K562 (cell line): Measurements from ENCODE around the gene GCN1. TPM values are rescaled to one million over a fixed set of nuclear protein-coding genes. Genes with fewer than 3 reads are reported as not detected.

ENCODE experiments used
- ARID2 ChIP-seq: fragments of 450-650 bp; IDR thresholded peaks from 2 replicates; pipeline ENCODE4 v1.6.1; 2017; ENCODE audit warnings: antibody characterized with exemption, mild to moderate bottlenecking
- CBX2 ChIP-seq: fragments of 200-600 bp; sonication (generic); IDR thresholded peaks from one replicate; pipeline ENCODE4 v1.6.1; 2012; ENCODE audit warnings: mild to moderate bottlenecking, low read length, inconsistent platforms; ENCODE audit not compliant: insufficient read depth, poor library complexity, severe bottlenecking
- DACH1 ChIP-seq: fragments of 450-650 bp; IDR thresholded peaks from 2 replicates; pipeline ENCODE4 v1.6.1; 2018; ENCODE audit not compliant: partially characterized antibody
- ESRRA ChIP-seq: fragments of 450-650 bp; IDR thresholded peaks from 2 replicates; pipeline ENCODE4 v1.6.1; 2014; ENCODE audit warnings: low read depth, mild to moderate bottlenecking, moderate library complexity, borderline replicate concordance
- HIVEP1 ChIP-seq: fragments of 250-450 bp; sonication (Bioruptor Pico); IDR thresholded peaks from 2 replicates; pipeline ENCODE4 v1.4.0; 2020; ENCODE audit warnings: mild to moderate bottlenecking
- L3MBTL2 ChIP-seq: fragments of 450-650 bp; IDR thresholded peaks from 2 replicates; pipeline ENCODE4 v1.6.1; 2016; ENCODE audit warnings: mild to moderate bottlenecking, moderate library complexity
- MAZ ChIP-seq, 2 experiments: fragments of 450-650 bp in 1 of 2; sonication (generic) in 1 of 2; formaldehyde crosslinking; IDR thresholded peaks in 1 of 2; conservative IDR thresholded peaks in 1 of 2; 2 replicates each; pipeline versions ENCODE4 v1.4.0 to v1.5.0; 2020; ENCODE audit warnings: mild to moderate bottlenecking in 1 of 2, missing genetic modification reagents in 1 of 2
- NFIC ChIP-seq: fragments of 450-650 bp; IDR thresholded peaks from 2 replicates; pipeline ENCODE4 v1.6.1; 2017; ENCODE audit warnings: mild to moderate bottlenecking, inconsistent platforms
- NR2C2 ChIP-seq, 2 experiments: fragments of 200-800 bp in 1 of 2; sonication (Bioruptor generic) in 1 of 2; sonication (generic) in 1 of 2; formaldehyde crosslinking in 1 of 2; IDR thresholded peaks; 2 replicates each; pipeline versions ENCODE4 v1.6.1 to v1.8.0; 2016 to 2022; ENCODE audit warnings: mild to moderate bottlenecking in 1 of 2, missing compliant biosample characterization in 1 of 2, missing genetic modification characterization in 1 of 2, missing genetic modification reagents in 1 of 2
- SMARCA4 ChIP-seq: fragments of 450-650 bp; IDR thresholded peaks from 2 replicates; pipeline ENCODE4 v1.6.1; 2016
- TCF3 ChIP-seq: sonication (generic); formaldehyde crosslinking; IDR thresholded peaks from 2 replicates; pipeline ENCODE4 v1.4.0; 2020; ENCODE audit warnings: mild to moderate bottlenecking, missing genetic modification reagents
- ZNF212 ChIP-seq: fragments of 450-650 bp; formaldehyde crosslinking; IDR thresholded peaks from 2 replicates; pipeline ENCODE4 v1.4.0; 2020; ENCODE audit warnings: mild to moderate bottlenecking
- ZNF41 ChIP-seq: fragments of 250-450 bp; sonication (Bioruptor Pico); conservative IDR thresholded peaks from 2 replicates; pipeline ENCODE4 v1.4.0; 2020; ENCODE audit warnings: mild to moderate bottlenecking
- polyA plus RNA-seq, 8 experiments: library from polyadenylated mRNA; depleted of rRNA in 4 of 8; stranded (reverse) in 5 of 8; unstranded in 3 of 8; fragments of >200 nt; fragmentation: Nextera tagmentation in 2 of 8; fragmentation: Illumina TruSeq in 1 of 8; extraction: Ambion mirVana in 2 of 8; extraction: Trizol in 1 of 8; gene quantifications; 2 replicates each; pipeline versions ENCODE4 v1.2.1 to v1.2.3, GENCODE V29; 2011 to 2014; ENCODE audit warnings: inconsistent platforms in 1 of 8, missing spikeins in 1 of 8
- total RNA-seq, 7 experiments: library from RNA; depleted of rRNA in 6 of 7; stranded (reverse); fragments of >200 nt in 6 of 7; fragmentation: Illumina TruSeq in 2 of 7; extraction: Trizol in 2 of 7; gene quantifications; 2 replicates each; pipeline versions ENCODE4 v1.2.1 to v1.2.3, GENCODE V29; 2011 to 2021; ENCODE audit warnings: low replicate concordance in 1 of 7
- TF ChIP-seq, protein P1 (sequence below): fragments of 200-800 bp; sonication (Bioruptor generic); IDR thresholded peaks from 2 replicates; pipeline ENCODE4 v1.6.1; 2017; ENCODE audit warnings: missing genetic modification characterization, missing compliant biosample characterization
- TF ChIP-seq, protein P2 (sequence below): fragments of 450-650 bp; IDR thresholded peaks from 2 replicates; pipeline ENCODE4 v1.6.1; 2016
- TF ChIP-seq, protein P3 (sequence below), 2 experiments: IDR thresholded peaks; 2 replicates each; pipeline ENCODE4 v1.6.1; 2012; ENCODE audit warnings: improper control_type of control experiment in 2 of 2, low read depth in 2 of 2, low read length in 2 of 2, borderline replicate concordance in 1 of 2
- TF ChIP-seq, protein P4 (sequence below), 2 experiments: fragments of 200-800 bp in 1 of 2; sonication (Bioruptor generic) in 1 of 2; sonication (generic) in 1 of 2; formaldehyde crosslinking in 1 of 2; IDR thresholded peaks in 1 of 2; conservative IDR thresholded peaks in 1 of 2; 2 replicates each; pipeline versions ENCODE4 v1.5.0 to v1.6.1; 2016 to 2020; ENCODE audit warnings: missing compliant biosample characterization in 1 of 2, missing genetic modification characterization in 1 of 2, missing genetic modification reagents in 1 of 2
- TF ChIP-seq, protein P5 (sequence below): fragments of 450-650 bp; formaldehyde crosslinking; IDR thresholded peaks from 2 replicates; pipeline ENCODE4 v1.4.0; 2020; ENCODE audit warnings: mild to moderate bottlenecking, mixed read lengths

Gene GCN1
- total and polyA plus RNA-seq, 9 of the 15 experiments (the other 6 are each of a cell fraction or from before 2014, with no cell fraction given) = 11.9 to 190 (median 51.7) TPM

DNA sequence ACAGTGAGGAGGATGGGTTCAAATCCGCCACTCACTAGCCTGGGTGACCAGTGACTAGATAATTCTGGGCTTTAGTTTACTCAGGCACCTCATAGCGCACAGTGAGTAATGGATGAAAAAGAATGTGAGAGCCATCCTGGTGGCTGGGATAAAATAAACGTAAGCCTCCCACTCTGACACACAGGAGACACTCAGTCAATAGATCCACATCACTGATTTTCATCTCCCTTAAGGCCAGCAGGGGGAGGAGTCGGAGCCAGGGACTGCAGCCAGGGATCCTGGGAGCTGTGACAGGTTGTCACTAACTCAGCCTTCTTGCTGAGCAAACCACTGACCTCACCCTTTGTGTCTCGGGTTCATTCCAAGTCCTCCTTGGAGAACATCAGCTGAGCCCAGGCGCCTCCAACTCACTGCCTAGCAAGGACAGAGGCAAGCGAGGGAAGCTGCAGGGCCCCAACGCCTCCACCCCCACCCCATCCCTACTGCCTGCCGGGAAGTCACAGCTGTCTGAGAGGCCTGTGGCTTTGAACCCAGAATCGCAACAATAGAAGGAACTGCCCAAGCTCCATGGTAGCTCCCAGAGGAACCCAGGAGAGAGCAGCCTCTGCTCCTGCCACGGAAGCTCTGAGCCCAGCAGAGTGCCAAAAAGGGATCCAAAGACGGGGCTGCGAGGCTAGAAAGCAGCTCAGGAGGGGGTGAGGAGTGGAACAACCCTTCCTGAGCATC lies 40.3 kb upstream of the GCN1 start (continued):
- TF ChIP-seq ZNF41 (CRISPR knock-in tag) (no peak), SMARCA4 (peak; percentile 53; the same call in 1 of the 2 replicates), ARID2 (no peak), DACH1 (peak; percentile 54), L3MBTL2 (0 out of 2 replicates have a peak, but pooled peaks have one; percentile 23), TCF3 (CRISPR knock-in tag) (peak; percentile 37), MAZ (CRISPR knock-in tag; conservative IDR thresholded peaks at IDR 0.05 in 1 of 2, IDR thresholded peaks at IDR 0.05 in 1 of 2) (peak in 1 of 2 experiments; percentile 40; a peak in 1 of 4 replicates), HIVEP1 (no peak), ZNF212 (CRISPR knock-in tag) (no peak), CBX2 (no peak), ESRRA (peak; percentile 80; the same call in 1 of the 2 replicates), NR2C2 (CRISPR knock-in tag; IDR thresholded peaks at IDR 0.05) (no peak), NR2C2 (tag; IDR thresholded peaks at IDR 0.05) (peak; percentile 73), NFIC (peak; percentile 48)
- TF ChIP-seq, protein P1, sequence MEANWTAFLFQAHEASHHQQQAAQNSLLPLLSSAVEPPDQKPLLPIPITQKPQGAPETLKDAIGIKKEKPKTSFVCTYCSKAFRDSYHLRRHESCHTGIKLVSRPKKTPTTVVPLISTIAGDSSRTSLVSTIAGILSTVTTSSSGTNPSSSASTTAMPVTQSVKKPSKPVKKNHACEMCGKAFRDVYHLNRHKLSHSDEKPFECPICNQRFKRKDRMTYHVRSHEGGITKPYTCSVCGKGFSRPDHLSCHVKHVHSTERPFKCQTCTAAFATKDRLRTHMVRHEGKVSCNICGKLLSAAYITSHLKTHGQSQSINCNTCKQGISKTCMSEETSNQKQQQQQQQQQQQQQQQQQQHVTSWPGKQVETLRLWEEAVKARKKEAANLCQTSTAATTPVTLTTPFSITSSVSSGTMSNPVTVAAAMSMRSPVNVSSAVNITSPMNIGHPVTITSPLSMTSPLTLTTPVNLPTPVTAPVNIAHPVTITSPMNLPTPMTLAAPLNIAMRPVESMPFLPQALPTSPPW (CRISPR knock-in tag) = peak; percentile 45; the same call in 1 of the 2 replicates
- TF ChIP-seq, protein P2, sequence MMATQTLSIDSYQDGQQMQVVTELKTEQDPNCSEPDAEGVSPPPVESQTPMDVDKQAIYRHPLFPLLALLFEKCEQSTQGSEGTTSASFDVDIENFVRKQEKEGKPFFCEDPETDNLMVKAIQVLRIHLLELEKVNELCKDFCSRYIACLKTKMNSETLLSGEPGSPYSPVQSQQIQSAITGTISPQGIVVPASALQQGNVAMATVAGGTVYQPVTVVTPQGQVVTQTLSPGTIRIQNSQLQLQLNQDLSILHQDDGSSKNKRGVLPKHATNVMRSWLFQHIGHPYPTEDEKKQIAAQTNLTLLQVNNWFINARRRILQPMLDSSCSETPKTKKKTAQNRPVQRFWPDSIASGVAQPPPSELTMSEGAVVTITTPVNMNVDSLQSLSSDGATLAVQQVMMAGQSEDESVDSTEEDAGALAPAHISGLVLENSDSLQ = peak; percentile 90
- TF ChIP-seq, protein P3, sequence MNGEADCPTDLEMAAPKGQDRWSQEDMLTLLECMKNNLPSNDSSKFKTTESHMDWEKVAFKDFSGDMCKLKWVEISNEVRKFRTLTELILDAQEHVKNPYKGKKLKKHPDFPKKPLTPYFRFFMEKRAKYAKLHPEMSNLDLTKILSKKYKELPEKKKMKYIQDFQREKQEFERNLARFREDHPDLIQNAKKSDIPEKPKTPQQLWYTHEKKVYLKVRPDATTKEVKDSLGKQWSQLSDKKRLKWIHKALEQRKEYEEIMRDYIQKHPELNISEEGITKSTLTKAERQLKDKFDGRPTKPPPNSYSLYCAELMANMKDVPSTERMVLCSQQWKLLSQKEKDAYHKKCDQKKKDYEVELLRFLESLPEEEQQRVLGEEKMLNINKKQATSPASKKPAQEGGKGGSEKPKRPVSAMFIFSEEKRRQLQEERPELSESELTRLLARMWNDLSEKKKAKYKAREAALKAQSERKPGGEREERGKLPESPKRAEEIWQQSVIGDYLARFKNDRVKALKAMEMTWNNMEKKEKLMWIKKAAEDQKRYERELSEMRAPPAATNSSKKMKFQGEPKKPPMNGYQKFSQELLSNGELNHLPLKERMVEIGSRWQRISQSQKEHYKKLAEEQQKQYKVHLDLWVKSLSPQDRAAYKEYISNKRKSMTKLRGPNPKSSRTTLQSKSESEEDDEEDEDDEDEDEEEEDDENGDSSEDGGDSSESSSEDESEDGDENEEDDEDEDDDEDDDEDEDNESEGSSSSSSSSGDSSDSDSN (IDR thresholded peaks at IDR 0.05; ENCODE audit: borderline replicate concordance in 1 of 2, low read depth in 2 of 2, low read length in 2 of 2) = 0 out of 4 replicates have a peak, but pooled peaks of 1 of the 2 experiments have one; percentile 44
- TF ChIP-seq, protein P4, sequence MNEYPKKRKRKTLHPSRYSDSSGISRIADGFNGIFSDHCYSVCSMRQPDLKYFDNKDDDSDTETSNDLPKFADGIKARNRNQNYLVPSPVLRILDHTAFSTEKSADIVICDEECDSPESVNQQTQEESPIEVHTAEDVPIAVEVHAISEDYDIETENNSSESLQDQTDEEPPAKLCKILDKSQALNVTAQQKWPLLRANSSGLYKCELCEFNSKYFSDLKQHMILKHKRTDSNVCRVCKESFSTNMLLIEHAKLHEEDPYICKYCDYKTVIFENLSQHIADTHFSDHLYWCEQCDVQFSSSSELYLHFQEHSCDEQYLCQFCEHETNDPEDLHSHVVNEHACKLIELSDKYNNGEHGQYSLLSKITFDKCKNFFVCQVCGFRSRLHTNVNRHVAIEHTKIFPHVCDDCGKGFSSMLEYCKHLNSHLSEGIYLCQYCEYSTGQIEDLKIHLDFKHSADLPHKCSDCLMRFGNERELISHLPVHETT (CRISPR knock-in tag; conservative IDR thresholded peaks at IDR 0.05 in 1 of 2, IDR thresholded peaks at IDR 0.05 in 1 of 2) = peak in 1 of 2 experiments; percentile 43; a peak in 1 of 4 replicates
- TF ChIP-seq, protein P5, sequence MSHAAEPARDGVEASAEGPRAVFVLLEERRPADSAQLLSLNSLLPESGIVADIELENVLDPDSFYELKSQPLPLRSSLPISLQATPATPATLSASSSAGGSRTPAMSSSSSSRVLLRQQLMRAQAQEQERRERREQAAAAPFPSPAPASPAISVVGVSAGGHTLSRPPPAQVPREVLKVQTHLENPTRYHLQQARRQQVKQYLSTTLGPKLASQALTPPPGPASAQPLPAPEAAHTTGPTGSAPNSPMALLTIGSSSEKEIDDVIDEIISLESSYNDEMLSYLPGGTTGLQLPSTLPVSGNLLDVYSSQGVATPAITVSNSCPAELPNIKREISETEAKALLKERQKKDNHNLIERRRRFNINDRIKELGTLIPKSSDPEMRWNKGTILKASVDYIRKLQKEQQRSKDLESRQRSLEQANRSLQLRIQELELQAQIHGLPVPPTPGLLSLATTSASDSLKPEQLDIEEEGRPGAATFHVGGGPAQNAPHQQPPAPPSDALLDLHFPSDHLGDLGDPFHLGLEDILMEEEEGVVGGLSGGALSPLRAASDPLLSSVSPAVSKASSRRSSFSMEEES (CRISPR knock-in tag) = no peak
